ENCODE measurements around the gene DLGAP3.

DLGAP3 gene

DNA sequence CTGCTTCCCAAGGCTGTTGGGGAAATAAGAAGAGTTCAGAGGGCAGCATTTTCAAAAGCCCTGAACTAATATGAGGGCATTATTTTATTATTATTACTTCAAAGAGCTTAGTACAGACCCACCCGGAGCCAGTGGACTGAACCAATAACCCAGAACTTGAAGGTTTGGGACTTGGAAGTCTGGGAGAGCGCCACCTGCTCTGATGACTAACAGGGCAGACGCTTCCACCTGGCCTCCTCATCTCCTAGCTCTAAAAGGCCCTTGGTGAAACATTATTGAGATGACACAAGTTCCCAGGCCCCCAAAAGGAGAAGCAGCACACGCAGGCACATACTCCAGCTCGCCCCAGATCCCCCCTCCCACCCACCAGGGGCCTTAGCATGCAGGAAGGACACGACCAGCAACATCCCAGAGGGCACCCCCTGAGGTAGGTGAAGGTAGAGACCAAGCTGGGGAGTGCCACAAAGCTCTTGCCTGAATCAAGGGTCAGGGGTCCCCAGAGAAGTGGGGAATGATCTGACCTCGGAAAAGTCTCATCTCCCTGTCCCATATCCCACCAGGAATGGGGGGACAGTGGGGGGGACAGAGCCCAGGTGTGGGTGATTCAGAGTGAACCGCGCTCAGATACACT lies 1.3 kb downstream of the DLGAP3 start:
- TF ChIP-seq, protein P1, sequence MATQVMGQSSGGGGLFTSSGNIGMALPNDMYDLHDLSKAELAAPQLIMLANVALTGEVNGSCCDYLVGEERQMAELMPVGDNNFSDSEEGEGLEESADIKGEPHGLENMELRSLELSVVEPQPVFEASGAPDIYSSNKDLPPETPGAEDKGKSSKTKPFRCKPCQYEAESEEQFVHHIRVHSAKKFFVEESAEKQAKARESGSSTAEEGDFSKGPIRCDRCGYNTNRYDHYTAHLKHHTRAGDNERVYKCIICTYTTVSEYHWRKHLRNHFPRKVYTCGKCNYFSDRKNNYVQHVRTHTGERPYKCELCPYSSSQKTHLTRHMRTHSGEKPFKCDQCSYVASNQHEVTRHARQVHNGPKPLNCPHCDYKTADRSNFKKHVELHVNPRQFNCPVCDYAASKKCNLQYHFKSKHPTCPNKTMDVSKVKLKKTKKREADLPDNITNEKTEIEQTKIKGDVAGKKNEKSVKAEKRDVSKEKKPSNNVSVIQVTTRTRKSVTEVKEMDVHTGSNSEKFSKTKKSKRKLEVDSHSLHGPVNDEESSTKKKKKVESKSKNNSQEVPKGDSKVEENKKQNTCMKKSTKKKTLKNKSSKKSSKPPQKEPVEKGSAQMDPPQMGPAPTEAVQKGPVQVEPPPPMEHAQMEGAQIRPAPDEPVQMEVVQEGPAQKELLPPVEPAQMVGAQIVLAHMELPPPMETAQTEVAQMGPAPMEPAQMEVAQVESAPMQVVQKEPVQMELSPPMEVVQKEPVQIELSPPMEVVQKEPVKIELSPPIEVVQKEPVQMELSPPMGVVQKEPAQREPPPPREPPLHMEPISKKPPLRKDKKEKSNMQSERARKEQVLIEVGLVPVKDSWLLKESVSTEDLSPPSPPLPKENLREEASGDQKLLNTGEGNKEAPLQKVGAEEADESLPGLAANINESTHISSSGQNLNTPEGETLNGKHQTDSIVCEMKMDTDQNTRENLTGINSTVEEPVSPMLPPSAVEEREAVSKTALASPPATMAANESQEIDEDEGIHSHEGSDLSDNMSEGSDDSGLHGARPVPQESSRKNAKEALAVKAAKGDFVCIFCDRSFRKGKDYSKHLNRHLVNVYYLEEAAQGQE (IDR thresholded peaks at IDR 0.05; ENCODE audit: insufficient read depth in 1 of 2, low read depth in 2 of 2, low read length in 2 of 2) = no peak
- TF ChIP-seq POLR2AphosphoS5 (IDR thresholded peaks at IDR 0.05; ENCODE audit: low read depth, low read length) = no peak
- no peak for TF ChIP-seq SIN3A (IDR thresholded peaks at IDR 0.05; ENCODE audit: borderline replicate concordance, insufficient read depth, low read length)
- no peak for TF ChIP-seq FOXP2 (optimal IDR thresholded peaks at IDR 0.05; ENCODE audit: borderline replicate concordance, extremely low read depth, extremely low read length, insufficient read depth)
- no peak for TF ChIP-seq TAF1 (IDR thresholded peaks at IDR 0.05; ENCODE audit: borderline replicate concordance, insufficient read depth, low read length)

DNA sequence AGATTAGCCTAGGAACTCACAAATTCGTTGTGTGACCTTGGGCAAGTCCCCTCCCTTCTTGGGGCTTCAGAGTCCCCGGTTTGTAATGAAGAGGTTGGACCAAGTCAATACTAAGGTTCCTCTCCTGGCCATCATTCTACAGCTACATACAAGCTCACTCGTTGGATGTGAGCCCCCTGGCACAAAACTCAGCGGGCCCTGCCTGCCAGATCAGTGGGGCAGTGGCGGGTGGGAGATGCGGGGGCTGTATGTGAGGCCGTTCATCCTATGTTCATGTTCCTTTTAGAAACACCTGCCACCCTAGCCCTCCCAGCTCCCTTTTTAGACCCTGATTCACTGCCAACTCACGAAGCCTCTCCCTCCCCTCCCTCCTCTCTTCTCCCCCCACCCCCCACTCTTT lies 2.1 kb downstream of the DLGAP3 start:
- TF ChIP-seq TAF1 (IDR thresholded peaks at IDR 0.05; ENCODE audit: borderline replicate concordance, insufficient read depth, low read length) (no peak), POLR2AphosphoS5 (IDR thresholded peaks at IDR 0.05; ENCODE audit: low read depth, low read length) (no peak), SIN3A (IDR thresholded peaks at IDR 0.05; ENCODE audit: borderline replicate concordance, insufficient read depth, low read length) (no peak)
- TF ChIP-seq, protein P1 (IDR thresholded peaks at IDR 0.05; ENCODE audit: insufficient read depth in 1 of 2, low read depth in 2 of 2, low read length in 2 of 2) = no peak

DNA sequence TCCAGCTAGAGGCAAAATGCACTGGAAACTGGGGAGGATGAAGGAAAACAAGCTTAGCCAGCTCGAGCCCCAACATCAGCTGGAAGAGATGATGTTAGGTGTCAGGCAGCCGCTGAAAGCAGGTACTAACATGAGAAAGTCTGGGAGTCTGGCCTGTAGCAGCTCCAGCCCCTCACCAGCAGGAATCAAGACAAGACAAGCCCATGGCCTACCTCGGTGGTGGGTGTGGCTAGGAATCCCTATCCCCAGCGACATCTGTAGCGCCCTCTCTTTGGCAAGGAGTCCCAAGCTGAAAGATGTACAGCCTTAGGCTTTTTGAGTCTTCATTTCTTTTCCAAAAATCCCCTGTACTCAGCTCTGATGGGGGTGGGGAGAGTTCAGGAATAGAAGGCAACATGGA lies 2.6 kb downstream of the DLGAP3 start:
- TF ChIP-seq SIN3A (IDR thresholded peaks at IDR 0.05; ENCODE audit: borderline replicate concordance, insufficient read depth, low read length) (no peak), POLR2AphosphoS5 (IDR thresholded peaks at IDR 0.05; ENCODE audit: low read depth, low read length) (no peak), FOXP2 (optimal IDR thresholded peaks at IDR 0.05; ENCODE audit: borderline replicate concordance, extremely low read depth, extremely low read length, insufficient read depth) (no peak), TAF1 (IDR thresholded peaks at IDR 0.05; ENCODE audit: borderline replicate concordance, insufficient read depth, low read length) (no peak)
- TF ChIP-seq, protein P1 (IDR thresholded peaks at IDR 0.05; ENCODE audit: insufficient read depth in 1 of 2, low read depth in 2 of 2, low read length in 2 of 2) = no peak

DNA sequence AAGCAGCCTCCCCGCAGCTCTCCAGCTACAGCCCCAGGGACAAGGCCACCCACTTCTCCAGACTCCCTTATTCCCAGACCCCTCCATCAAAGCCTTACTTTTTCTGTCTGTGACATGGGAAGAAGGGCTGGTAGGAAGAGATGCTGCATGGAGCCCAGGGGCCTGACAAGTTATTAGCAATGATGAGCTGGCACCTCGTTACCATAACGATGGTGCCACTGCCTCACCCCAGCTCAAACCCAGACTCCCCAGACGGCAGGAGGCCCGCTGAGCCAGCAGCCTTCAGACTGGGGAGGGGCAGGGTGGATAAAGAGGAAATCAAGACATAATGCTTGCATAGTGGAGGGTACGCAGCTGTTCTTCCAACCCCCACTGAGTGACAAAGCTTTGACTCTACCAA lies 3.3 kb downstream of the DLGAP3 start:
- TF ChIP-seq POLR2AphosphoS5 (IDR thresholded peaks at IDR 0.05; ENCODE audit: low read depth, low read length) = no peak
- TF ChIP-seq FOXP2 (optimal IDR thresholded peaks at IDR 0.05; ENCODE audit: borderline replicate concordance, extremely low read depth, extremely low read length, insufficient read depth) = no peak
- no peak for TF ChIP-seq TAF1 (IDR thresholded peaks at IDR 0.05; ENCODE audit: borderline replicate concordance, insufficient read depth, low read length)
- no peak for TF ChIP-seq SIN3A (IDR thresholded peaks at IDR 0.05; ENCODE audit: borderline replicate concordance, insufficient read depth, low read length)
- TF ChIP-seq, protein P1 (IDR thresholded peaks at IDR 0.05; ENCODE audit: insufficient read depth in 1 of 2, low read depth in 2 of 2, low read length in 2 of 2) = no peak

DNA sequence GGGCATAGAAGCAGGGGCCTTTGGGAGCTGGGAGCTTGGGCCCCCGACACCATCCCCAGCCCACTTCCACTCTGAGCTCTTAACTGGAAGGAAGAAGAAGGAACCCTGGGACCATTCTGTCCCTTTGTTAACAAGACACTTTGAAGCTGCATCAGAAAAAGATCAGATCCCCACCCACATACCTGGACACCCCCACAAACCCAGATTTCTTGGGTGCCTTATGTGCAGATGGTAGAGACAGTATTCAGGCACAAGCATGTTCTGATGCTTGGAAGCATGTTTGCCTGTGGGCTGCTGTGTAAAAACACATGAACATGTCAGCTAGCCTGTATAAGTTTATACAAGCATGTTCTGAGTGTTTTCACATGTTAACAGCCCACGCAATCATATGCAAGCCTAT lies 3.7 kb downstream of the DLGAP3 start:
- TF ChIP-seq TAF1 (IDR thresholded peaks at IDR 0.05; ENCODE audit: borderline replicate concordance, insufficient read depth, low read length) (no peak), SIN3A (IDR thresholded peaks at IDR 0.05; ENCODE audit: borderline replicate concordance, insufficient read depth, low read length) (no peak), FOXP2 (optimal IDR thresholded peaks at IDR 0.05; ENCODE audit: borderline replicate concordance, extremely low read depth, extremely low read length, insufficient read depth) (no peak), POLR2AphosphoS5 (IDR thresholded peaks at IDR 0.05; ENCODE audit: low read depth, low read length) (no peak)
- TF ChIP-seq, protein P1 (IDR thresholded peaks at IDR 0.05; ENCODE audit: insufficient read depth in 1 of 2, low read depth in 2 of 2, low read length in 2 of 2) = no peak
